Activated CD4-positive, alpha-beta memory T cell treated with anti-CD3 and anti-CD28 coated beads for 36 hours (primary cell): ENCODE measurements around the gene ZNF783. TPM values are rescaled to one million over a fixed set of nuclear protein-coding genes. Genes with fewer than 3 reads are reported as not detected.
"Not testable (repeated sequence)": the region's sequence is repeated elsewhere in the genome, so short reads cannot be mapped to it uniquely, and the experiment has no call there.

Source experiments
- CTCF ChIA-PET: fragments of 350-600 bp; sonication (Branson Sonifier 250); formaldehyde crosslinking; loops from one replicate; lab custom pipeline; 2021; ENCODE audit warnings: antibody characterized with exemption, inconsistent platforms; lab: Charles Lee
- POLR2A ChIA-PET: fragments of 350-600 bp; sonication (Branson Sonifier 250); formaldehyde crosslinking; loops from one replicate; lab custom pipeline; 2021; ENCODE audit warnings: antibody characterized with exemption; lab: Charles Lee
- DNase-seq: peaks from one replicate; pipeline ENCODE4 v3.0.0-alpha.2; 2020
- H3K27ac Mint-ChIP-seq: one replicate; pipeline ENCODE4 v1.8.0; 2021; ENCODE audit warnings: mixed read lengths
- H3K27me3 Mint-ChIP-seq: one replicate; pipeline ENCODE4 v1.8.0; 2021; ENCODE audit warnings: mixed read lengths
- H3K36me3 Mint-ChIP-seq: one replicate; pipeline ENCODE4 v1.8.0; 2021; ENCODE audit warnings: mixed read lengths
- H3K4me1 Mint-ChIP-seq: one replicate; pipeline ENCODE4 v1.8.0; 2021; ENCODE audit warnings: low read depth, mixed read lengths
- H3K4me3 Mint-ChIP-seq: one replicate; pipeline ENCODE4 v1.8.0; 2021; ENCODE audit warnings: mild to moderate bottlenecking, mixed read lengths
- H3K9me3 Mint-ChIP-seq: one replicate; pipeline ENCODE4 v1.8.0; 2021; ENCODE audit warnings: mixed read lengths
- intact Hi-C: fragments of 100-400 bp; cut with micrococcal nuclease; formaldehyde crosslinking; loops from one replicate; pipeline ENCODE4 v1.15.1; 2023
- total RNA-seq, 2 experiments: library from RNA; stranded (reverse); gene quantifications; one replicate each; pipeline ENCODE4 v1.2.3, GENCODE V29; 2021

Gene ZNF783
- total RNA-seq, 2 experiments from 2014 or later, result 15.5 to 17.1 TPM

DNA sequence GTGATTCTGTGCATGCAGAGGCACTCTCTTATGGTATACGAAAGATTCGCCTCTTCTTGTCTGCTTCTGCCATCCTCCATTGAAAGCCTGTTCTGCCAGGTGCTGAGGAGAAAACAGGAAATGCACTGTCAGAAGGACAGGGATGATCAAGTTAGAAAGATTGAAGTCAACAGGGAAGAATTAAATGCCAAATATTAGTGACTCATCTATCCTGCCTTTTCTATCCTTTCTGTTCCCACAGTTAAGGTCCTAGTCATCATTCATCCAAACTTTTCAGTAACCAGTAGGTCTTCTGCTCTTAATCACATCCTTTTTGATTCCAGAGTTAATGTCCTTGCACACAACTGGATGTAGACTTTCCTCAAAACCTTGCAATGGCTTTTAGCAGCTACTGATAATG, 4.8 kb upstream of the ZNF783 start:
- intact Hi-C loops, result no loop called here
- CTCF ChIA-PET, result no interaction called here
- peak overlapping the region; percentile 61 for H3K27ac Mint-ChIP-seq

DNA sequence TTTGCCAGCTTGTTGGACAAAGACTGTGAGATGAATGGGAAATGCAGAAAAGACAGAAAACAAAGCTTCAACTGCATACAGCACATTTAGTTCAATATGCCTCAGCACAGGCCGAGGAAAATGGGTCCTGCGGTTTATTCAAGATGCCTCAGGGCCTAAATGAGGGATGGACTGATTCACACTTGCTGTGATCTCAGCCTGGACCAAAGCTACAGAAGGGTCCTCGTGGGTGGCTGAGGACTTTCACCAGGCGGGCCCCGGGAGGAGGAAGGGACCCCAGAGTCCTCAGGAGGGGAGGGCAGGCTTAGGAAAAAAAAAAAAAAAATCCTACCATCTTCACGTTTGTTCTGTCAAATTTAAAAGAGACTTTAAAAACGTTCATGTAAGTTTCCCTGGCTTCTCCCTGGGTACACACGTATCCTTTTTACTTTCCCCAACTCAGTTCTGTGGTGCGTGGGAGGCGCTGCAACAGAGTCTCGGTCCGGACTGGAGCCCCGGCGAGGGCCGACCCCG, 624 bp upstream of the ZNF783 start:
- intact Hi-C loops, result loop anchor here (1.0 to 5.0 kb wide), 4 partner anchors 16 to 236 kb away; partner anchors contain the start of genes ZNF212, ZNF398 and ZNF746
- CTCF ChIA-PET, result interaction anchor here (0.7 to 3.8 kb wide), 27 partner anchors 8 to 518 kb away, joined by 3 to 32 read pairs (median 5); partner anchors contain the start of genes ZNF212, ZNF282, ZNF398 and ZNF777
- peak; percentile 65 for DNase-seq
- Mint-ChIP-seq H3K27me3 (no peaks in the 10 kb centered on the region), H3K27ac (peak overlapping the region; percentile 94), H3K36me3 (peaks cover 17% of the 10 kb centered on the region), H3K4me1 (peaks cover 52% of the 10 kb centered on the region), H3K9me3 (no peaks in the 10 kb centered on the region), H3K4me3 (peak overlapping the region; percentile 78)
- POLR2A ChIA-PET, result interaction anchor here (0.9 to 5.5 kb wide), 11 partner anchors 10 to 360 kb away, joined by 3 to 62 read pairs (median 6); partner anchors contain the start of genes ZNF212 and ZNF398

More for the DNA sequence above, 4.8 kb upstream of the ZNF783 start:
- Mint-ChIP-seq H3K4me1 (peaks cover 27% of the 10 kb centered on the region), H3K9me3 (no peaks in the 10 kb centered on the region), H3K4me3 (no peak overlapping the region), H3K27me3 (no peaks in the 10 kb centered on the region), H3K36me3 (peaks cover 15% of the 10 kb centered on the region)
- POLR2A ChIA-PET, result no interaction called here
- DNase-seq, result no peak

DNA sequence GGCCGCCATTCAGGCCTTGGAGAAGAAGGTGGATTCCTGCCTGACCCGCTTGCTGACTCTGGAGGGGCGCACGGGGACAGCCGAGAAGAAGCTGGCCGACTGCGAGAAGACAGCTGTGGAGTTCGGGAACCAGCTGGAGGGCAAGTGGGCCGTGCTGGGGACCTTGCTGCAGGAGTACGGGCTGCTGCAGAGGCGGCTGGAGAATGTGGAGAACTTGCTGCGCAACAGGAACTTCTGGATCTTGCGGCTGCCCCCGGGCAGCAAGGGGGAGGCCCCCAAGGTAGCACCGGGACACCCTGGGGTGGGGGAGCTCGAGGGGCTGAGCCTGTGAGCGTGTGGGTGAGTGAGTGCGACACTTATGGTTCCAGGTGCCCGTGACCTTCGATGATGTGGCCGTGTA, 4.5 kb downstream of the ZNF783 start:
- no peak for DNase-seq
- Mint-ChIP-seq H3K9me3 (no peaks in the 10 kb centered on the region), H3K27me3 (no peaks in the 10 kb centered on the region), H3K36me3 (peaks cover 48% of the 10 kb centered on the region), H3K4me3 (no peak overlapping the region), H3K27ac (no peak overlapping the region), H3K4me1 (peaks cover 33% of the 10 kb centered on the region)
- ChIA-PET CTCF (no interaction called here), POLR2A (interaction anchor here (1.0 kb wide), 1 partner anchor 58 kb away, joined by 3 read pairs; no protein-coding TSS in a partner anchor)
- intact Hi-C loops, result no loop called here

DNA sequence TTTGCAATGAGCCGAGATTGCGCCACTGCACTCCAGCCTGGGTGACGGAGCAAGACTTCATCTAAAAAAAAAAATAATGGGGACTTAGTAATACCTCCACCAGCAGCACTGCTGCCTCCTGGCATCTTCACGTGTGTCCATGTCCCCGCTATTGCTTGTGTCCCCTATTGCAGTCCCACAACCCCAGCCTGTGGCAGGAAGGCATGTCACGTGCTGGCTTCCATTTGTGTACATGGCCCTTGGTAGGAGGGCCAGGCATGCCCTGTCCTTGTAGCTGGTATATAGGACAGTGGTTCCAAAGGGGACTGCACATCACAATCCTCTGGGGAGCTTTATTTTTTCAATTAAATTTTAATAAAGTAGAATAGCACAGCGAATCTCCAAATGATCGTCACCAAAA, 5.7 kb downstream of the ZNF783 start:
- ChIA-PET CTCF (interaction anchor here (1.1 kb wide), 1 partner anchor 16 kb away, joined by 3 read pairs; no protein-coding TSS in a partner anchor), POLR2A (no interaction called here)
- intact Hi-C loops, result no loop called here
- H3K27me3 Mint-ChIP-seq, result no peaks in the 10 kb centered on the region
- no peak for DNase-seq
- no peak overlapping the region for H3K4me3 Mint-ChIP-seq
- H3K9me3 Mint-ChIP-seq, result no peaks in the 10 kb centered on the region
- no peak overlapping the region for H3K27ac Mint-ChIP-seq
- peaks cover 48% of the 10 kb centered on the region for H3K36me3 Mint-ChIP-seq
- H3K4me1 Mint-ChIP-seq, result peaks cover 31% of the 10 kb centered on the region

DNA sequence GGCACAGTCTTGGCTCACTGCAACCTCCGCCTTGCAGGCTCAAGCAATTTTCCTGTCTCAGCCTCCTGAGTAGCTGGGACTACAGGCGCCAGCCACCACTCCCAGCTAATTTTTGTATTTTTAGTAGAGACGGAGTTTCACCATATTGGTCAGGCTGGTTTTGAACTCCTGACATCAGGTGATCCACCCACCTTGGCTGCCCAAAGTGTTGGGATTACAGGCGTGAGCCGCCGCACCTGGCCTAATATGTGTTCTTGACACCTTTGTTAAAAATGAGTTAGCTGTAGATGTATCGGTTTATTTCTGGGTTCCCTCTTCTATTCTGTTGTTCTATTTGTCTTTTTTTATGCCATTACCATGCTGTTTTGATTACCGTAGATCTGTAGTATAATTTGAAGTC, 12.4 kb downstream of the ZNF783 start:
- H3K27ac Mint-ChIP-seq, H3K9me3 Mint-ChIP-seq, H3K4me3 Mint-ChIP-seq, intact Hi-C loops, H3K27me3 Mint-ChIP-seq, H3K4me1 Mint-ChIP-seq, DNase-seq: not testable (repeated sequence)
- CTCF ChIA-PET, result interaction anchor here (1.2 kb wide), 1 partner anchor 12 kb away, joined by 3 read pairs; the partner anchor contains the start of gene ZNF783
- peaks cover 50% of the 10 kb centered on the region for H3K36me3 Mint-ChIP-seq
- POLR2A ChIA-PET, result interaction anchor here (1.5 kb wide), 1 partner anchor 13 kb away, joined by 3 read pairs; the partner anchor contains the start of gene ZNF783

DNA sequence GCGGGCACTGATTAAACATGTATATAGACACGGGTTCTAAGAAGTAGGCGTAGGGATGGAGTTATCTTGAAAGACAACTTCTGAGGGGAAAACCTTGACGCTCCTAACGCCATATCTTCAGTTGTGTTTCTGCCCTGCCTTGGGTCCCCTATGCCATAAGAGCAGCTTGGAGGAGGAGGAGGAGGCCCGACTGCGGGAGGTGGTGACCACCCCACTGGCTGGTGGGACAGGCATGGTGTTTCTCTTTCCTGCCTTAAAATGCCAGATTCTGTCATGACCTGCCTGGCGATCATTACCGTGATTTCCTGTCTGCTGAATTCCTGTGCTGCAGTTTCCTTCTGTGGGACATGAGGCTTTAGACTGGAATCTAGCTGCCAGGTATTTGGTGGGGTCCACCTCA, 15.9 kb downstream of the ZNF783 start:
- ChIA-PET CTCF (no interaction called here), POLR2A (no interaction called here)
- Mint-ChIP-seq H3K4me3 (no peak overlapping the region), H3K4me1 (no peaks in the 10 kb centered on the region), H3K27ac (no peak overlapping the region), H3K9me3 (no peaks in the 10 kb centered on the region), H3K36me3 (peaks cover 54% of the 10 kb centered on the region), H3K27me3 (no peaks in the 10 kb centered on the region)
- no peak for DNase-seq
- intact Hi-C loops, result no loop called here

DNA sequence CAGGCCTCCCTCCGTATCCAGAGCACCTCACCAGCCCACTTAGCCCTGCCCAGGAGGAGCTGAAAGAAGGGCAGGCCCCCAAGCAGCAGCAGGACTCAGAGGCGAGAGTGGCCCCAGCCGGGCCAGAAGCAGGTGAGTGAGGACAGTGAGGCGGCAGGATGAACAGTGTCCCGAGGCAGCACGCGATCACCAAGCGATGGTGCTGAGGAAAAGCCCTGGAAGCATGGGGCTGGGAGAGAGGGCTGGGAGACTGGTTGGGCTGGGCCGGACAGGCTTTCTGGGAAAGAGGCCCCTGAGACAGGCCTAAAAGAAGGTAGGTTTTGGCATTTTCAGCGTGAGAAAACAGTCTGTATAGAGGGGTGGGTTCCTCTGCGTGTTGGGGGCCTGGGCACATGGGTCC, 16.4 kb downstream of the ZNF783 start:
- H3K36me3 Mint-ChIP-seq, result peaks cover 49% of the 10 kb centered on the region
- H3K27ac Mint-ChIP-seq, result no peak overlapping the region
- intact Hi-C loops, result no loop called here
- CTCF ChIA-PET, result no interaction called here
- no peak for DNase-seq
- no peaks in the 10 kb centered on the region for H3K27me3 Mint-ChIP-seq
- no peaks in the 10 kb centered on the region for H3K4me1 Mint-ChIP-seq
- POLR2A ChIA-PET, result no interaction called here
- no peaks in the 10 kb centered on the region for H3K9me3 Mint-ChIP-seq
- no peak overlapping the region for H3K4me3 Mint-ChIP-seq

DNA sequence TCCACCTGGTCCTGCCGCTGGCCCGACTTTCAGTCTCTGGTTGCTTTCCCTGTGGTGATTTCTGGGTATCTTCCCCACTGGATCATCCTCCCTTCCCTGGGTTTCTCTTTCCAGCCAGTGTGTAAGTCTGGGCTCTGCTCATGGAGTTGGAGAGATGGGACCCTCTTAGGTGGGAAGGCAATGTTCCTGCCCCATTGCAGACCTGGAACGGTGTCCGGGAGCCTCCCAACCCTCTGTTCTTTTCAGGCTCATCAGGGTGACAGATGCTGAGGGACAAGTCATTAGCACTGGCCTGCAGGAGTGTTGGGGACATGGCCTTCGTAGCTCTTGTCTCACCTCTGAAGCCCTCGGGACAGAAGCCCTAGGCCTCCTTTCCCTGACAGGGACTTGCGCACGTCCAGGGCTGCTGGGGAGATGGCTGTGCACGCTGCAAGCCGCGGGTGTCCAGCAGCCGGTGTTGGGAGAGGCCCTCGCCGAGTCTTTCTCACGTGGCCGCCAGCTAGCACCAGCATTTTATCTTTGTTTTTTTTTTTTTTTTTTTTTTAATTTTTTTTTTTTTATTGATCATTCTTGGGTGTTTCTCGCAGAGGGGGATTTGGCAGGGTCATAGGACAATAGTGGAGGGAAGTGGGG, 17.2 kb downstream of the ZNF783 start:
- H3K27me3 Mint-ChIP-seq, result no peaks in the 10 kb centered on the region
- peaks cover 44% of the 10 kb centered on the region for H3K36me3 Mint-ChIP-seq
- peaks cover 5% of the 10 kb centered on the region for H3K4me1 Mint-ChIP-seq
- POLR2A ChIA-PET, result no interaction called here
- H3K27ac Mint-ChIP-seq, result no peak overlapping the region
- H3K9me3 Mint-ChIP-seq, result no peaks in the 10 kb centered on the region
- DNase-seq, result no peak
- intact Hi-C loops, result no loop called here
- CTCF ChIA-PET, result no interaction called here
- H3K4me3 Mint-ChIP-seq, result no peak overlapping the region

DNA sequence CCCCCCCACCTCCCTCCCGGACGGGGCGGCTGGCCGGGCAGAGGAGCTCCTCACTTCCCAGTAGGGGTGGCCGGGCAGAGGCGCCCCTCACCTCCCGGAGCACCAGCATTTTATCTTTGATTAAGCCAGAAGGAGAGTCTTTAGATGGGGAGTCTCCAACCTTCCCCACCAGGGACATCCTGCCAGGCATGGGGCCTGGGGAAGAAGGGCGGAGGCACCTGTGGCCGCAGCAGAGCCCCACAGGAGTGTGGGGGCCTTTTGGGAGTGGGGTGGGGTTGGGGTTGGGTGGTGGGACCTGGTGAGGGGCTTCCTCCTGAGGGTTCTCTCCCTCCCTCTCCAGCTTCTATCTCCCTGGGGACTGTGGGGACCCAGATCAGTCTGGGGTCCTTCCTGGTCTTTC, 18.2 kb downstream of the ZNF783 start:
- Mint-ChIP-seq H3K27me3 (no peaks in the 10 kb centered on the region), H3K4me1 (peaks cover 13% of the 10 kb centered on the region), H3K27ac (no peak overlapping the region), H3K4me3 (no peak overlapping the region), H3K9me3 (no peaks in the 10 kb centered on the region), H3K36me3 (peaks cover 37% of the 10 kb centered on the region)
- ChIA-PET POLR2A (no interaction called here), CTCF (no interaction called here)
- intact Hi-C loops, result no loop called here
- no peak for DNase-seq

DNA sequence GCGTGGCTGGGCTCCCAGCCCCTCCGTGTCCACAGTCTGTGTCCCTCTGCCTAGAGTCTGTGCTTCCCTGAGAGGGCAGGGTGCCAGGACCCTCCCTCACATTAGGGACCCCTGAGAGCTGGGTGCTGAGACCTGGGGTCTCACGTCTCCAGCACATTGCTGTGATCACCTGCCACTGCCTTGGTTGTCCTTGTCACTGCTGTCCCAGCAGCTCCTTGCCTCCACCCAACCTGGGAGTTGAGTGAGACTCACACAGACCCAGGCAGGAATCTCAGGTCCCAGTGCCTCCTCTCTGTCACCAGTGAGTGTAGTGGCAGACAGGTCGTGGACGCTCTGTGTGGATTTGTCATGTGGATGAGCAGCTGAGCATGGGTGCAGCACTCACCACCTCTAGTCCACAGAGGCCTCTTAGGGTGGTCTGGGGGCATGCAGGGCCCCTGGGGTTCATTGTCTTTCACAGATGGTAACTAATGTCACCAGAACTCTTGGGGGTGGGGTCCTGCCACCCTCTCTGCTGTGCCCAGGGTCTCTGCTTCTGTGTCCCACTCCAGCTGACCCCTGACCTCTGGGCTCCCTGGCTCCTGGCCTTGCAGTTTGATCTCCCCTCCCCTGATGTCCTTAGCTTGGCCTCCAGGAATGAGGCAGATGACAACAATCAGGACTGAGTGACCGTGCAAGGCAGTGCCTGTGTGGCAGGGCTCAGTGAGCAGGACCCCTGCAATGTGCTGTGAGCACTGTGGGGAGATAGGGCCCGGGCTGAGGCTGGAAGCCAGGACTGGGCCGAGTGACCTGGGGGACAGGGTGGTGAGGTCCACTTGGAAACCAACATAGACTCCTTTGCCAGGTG, 18.9 kb downstream of the ZNF783 start:
- intact Hi-C loops, result no loop called here
- Mint-ChIP-seq H3K27me3 (no peaks in the 10 kb centered on the region), H3K9me3 (no peaks in the 10 kb centered on the region), H3K4me1 (peaks cover 17% of the 10 kb centered on the region), H3K4me3 (no peak overlapping the region), H3K27ac (no peak overlapping the region), H3K36me3 (peaks cover 36% of the 10 kb centered on the region)
- ChIA-PET POLR2A (no interaction called here), CTCF (interaction anchor here (1.2 kb wide), 1 partner anchor 19 kb away, joined by 4 read pairs; the partner anchor contains the start of gene ZNF783)
- no peak for DNase-seq

DNA sequence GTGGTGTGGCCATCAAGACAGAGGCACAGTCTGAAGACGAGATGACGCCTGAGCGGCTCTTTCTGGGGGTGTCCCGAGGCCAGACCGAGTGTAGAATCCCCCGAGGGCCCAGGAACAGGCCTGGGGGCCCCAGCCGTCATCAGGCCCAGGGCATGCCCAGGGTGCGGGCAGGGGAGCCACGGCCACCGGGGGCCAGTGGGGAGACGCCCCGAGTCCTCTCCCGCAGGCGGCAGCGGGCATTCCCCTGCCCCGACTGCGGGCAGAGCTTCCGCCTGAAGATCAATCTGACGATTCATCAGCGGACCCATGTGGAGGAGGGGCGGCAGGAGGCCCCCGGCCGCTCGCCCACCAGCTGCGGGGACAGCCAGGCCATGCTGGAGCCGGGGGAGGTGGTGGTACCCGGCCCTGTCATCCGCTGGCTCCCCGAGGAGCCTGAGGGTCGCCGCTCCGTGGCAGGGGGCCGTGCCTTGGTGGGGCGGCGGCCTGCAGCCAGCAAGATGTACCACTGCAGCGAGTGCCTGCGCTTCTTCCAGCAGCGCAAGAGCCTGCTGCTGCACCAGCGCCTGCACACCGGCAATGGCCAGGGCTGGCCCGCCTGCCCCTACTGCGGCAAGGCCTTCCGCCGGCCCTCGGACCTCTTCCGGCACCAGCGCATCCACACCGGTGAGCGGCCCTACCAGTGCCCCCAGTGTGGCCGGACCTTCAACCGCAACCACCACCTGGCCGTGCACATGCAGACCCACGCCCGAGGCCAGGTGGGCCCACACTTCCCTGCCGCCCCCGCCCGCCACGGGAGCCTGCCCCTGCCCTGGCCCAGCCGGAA, 19.7 kb downstream of the ZNF783 start:
- H3K36me3 Mint-ChIP-seq, result peaks cover 31% of the 10 kb centered on the region
- no peaks in the 10 kb centered on the region for H3K27me3 Mint-ChIP-seq
- no peaks in the 10 kb centered on the region for H3K9me3 Mint-ChIP-seq
- no peak overlapping the region for H3K27ac Mint-ChIP-seq
- ChIA-PET POLR2A (no interaction called here), CTCF (interaction anchor here (1.2 kb wide), 1 partner anchor 20 kb away, joined by 4 read pairs; the partner anchor contains the start of gene ZNF783)
- H3K4me1 Mint-ChIP-seq, result peaks cover 23% of the 10 kb centered on the region
- intact Hi-C loops, result no loop called here
- H3K4me3 Mint-ChIP-seq, result no peak overlapping the region
- no peak for DNase-seq
